ENCODE data around the gene SLC45A1.

SLC45A1 gene

GRCh38 chr1:8352886-8353785, 35.2 kb downstream of the SLC45A1 start:
- DNase-seq (ENCODE audit: low read depth, low spot score) = no peak

- DNase-seq (ENCODE audit: low read depth, low spot score) = no peak
These were observed 36.1 kb downstream of the SLC45A1 start for GRCh38 chr1:8354038-8354437.

- no peak for DNase-seq (ENCODE audit: low read depth, low spot score)
These were observed 37.7 kb downstream of the SLC45A1 start for GRCh38 chr1:8355439-8356255.

GRCh38 chr1:8356256-8357209, 38.6 kb downstream of the SLC45A1 start:
- DNase-seq (ENCODE audit: low read depth, low spot score) = no peak

- no peak for DNase-seq (ENCODE audit: low read depth, low spot score)
These were observed 39.6 kb downstream of the SLC45A1 start for GRCh38 chr1:8357329-8358101.

GRCh38 chr1:8358241-8358896, 40.5 kb downstream of the SLC45A1 start:
- DNase-seq (ENCODE audit: low read depth, low spot score) = no peak

- no peak for DNase-seq (ENCODE audit: low read depth, low spot score)
These were observed 41.1 kb downstream of the SLC45A1 start for GRCh38 chr1:8358897-8359616.

GRCh38 chr1:8359617-8360481, 41.9 kb downstream of the SLC45A1 start:
- no peak for DNase-seq (ENCODE audit: low read depth, low spot score)

GRCh38 chr1:8360493-8361197, 42.7 kb downstream of the SLC45A1 start:
- no peak for DNase-seq (ENCODE audit: low read depth, low spot score)

- DNase-seq (ENCODE audit: low read depth, low spot score) = no peak
These were observed 43.4 kb downstream of the SLC45A1 start for GRCh38 chr1:8361198-8361849.

GRCh38 chr1:8362701-8363101, 44.8 kb downstream of the SLC45A1 start:
- no peak for DNase-seq (ENCODE audit: low read depth, low spot score)

GRCh38 chr1:8363186-8363766, 45.4 kb downstream of the SLC45A1 start:
- no peak for DNase-seq (ENCODE audit: low read depth, low spot score)

GRCh38 chr1:8363767-8364301, 45.9 kb downstream of the SLC45A1 start:
- DNase-seq (ENCODE audit: low read depth, low spot score) = no peak

- DNase-seq (ENCODE audit: low read depth, low spot score) = no peak
These were observed 46.9 kb downstream of the SLC45A1 start for GRCh38 chr1:8364528-8365442.

GRCh38 chr1:8365661-8366362, 47.9 kb downstream of the SLC45A1 start:
- no peak for DNase-seq (ENCODE audit: low read depth, low spot score)

Measured in smooth muscle cell of the brain vasculature (primary cell).